Measurements from ENCODE around the gene HOXD4.

HOXD4 gene

GRCh38 chr2:176151442-176152287 lies at the start of gene HOXD4:
Gene HOXD4 (plus strand): TSS chr2:176151550. CDS start chr2:176151634, 84 bp downstream.
- no peak for TF ChIP-seq CTCF (IDR thresholded peaks at IDR 0.05; ENCODE audit: low read length, missing control alignments)
- no peak within 1 kb of the TSS for H3K4me3 ChIP-seq (replicated peaks; ENCODE audit: low read depth, low read length)
- no peak for DNase-seq (ENCODE audit: low read depth)

DNA sequence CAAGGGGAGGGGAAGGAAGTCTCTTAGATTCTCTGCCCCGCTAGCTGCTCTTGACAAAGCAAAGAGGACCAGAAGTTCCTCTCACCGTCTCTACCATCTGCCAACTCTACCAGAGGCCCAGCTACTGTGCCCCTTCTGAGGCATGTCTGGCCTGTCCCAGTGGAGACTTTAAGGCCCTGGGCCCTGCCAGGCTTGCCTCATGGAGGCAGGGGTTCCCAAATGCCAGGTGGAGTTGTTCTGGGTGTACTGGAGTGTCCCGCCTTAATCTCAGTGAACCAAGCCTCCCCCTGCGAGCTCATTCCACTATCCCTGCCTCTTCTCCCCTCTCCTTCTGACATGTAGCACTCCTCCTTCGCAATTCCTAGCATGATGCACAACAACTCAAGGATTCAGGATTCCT lies 49.5 kb upstream of the HOXD4 start:
- no peak for TF ChIP-seq CTCF (IDR thresholded peaks at IDR 0.05; ENCODE audit: low read length, missing control alignments)
- no peak for DNase-seq (ENCODE audit: low read depth)
- H3K4me3 ChIP-seq (replicated peaks; ENCODE audit: low read depth, low read length): no peak overlapping the region

GRCh38 chr2:176102309-176102866 lies 49.0 kb upstream of the HOXD4 start:
- no peak overlapping the region for H3K4me3 ChIP-seq (replicated peaks; ENCODE audit: low read depth, low read length)
- no peak for DNase-seq (ENCODE audit: low read depth)
- TF ChIP-seq CTCF (IDR thresholded peaks at IDR 0.05; ENCODE audit: low read length, missing control alignments): no peak

- DNase-seq (ENCODE audit: low read depth): no peak
- H3K4me3 ChIP-seq (replicated peaks; ENCODE audit: low read depth, low read length): no peak overlapping the region
- no peak for TF ChIP-seq CTCF (IDR thresholded peaks at IDR 0.05; ENCODE audit: low read length, missing control alignments)
These were observed 48.2 kb upstream of the HOXD4 start for GRCh38 chr2:176103194-176103593.

GRCh38 chr2:176103742-176104315 lies 47.5 kb upstream of the HOXD4 start:
- TF ChIP-seq CTCF (IDR thresholded peaks at IDR 0.05; ENCODE audit: low read length, missing control alignments): no peak
- no peak for DNase-seq (ENCODE audit: low read depth)
- H3K4me3 ChIP-seq (replicated peaks; ENCODE audit: low read depth, low read length): no peak overlapping the region

- H3K4me3 ChIP-seq (replicated peaks; ENCODE audit: low read depth, low read length): no peak overlapping the region
- no peak for DNase-seq (ENCODE audit: low read depth)
- no peak for TF ChIP-seq CTCF (IDR thresholded peaks at IDR 0.05; ENCODE audit: low read length, missing control alignments)
These were observed 46.9 kb upstream of the HOXD4 start for GRCh38 chr2:176104316-176105077.

Measured in fibroblast of pulmonary artery (primary cell).